ENCODE results near the gene BTBD7. TPM values are rescaled to one million over a fixed set of nuclear protein-coding genes. Genes with fewer than 3 reads are reported as not detected.

Gene BTBD7
- total and polyA plus RNA-seq, 11 donors = 7.2 to 34.0 (median 20.2) TPM

GRCh38 chr14:93302688-93303581 lies 29.9 kb downstream of the BTBD7 start:
- H3K4me3 ChIP-seq = no peak overlapping the region
- H3K36me3 ChIP-seq = no peaks in the 10 kb centered on the region
- peaks cover 0 to 72% (median 37%) of the 10 kb centered on the region in 12 donors for H3K4me1 ChIP-seq
- WGBS, 4 donors = 87 to 91% (median 90%) methylated on average over 12 of the region's 12 CpGs
- H3K27me3 ChIP-seq = no peaks in the 10 kb centered on the region
- no peak overlapping the region for H3K27ac ChIP-seq
- TF ChIP-seq CTCF (IDR thresholded peaks at IDR 0.05) = no peak
- TF ChIP-seq POLR2A (IDR thresholded peaks at IDR 0.05) = no peak
- no peak for ATAC-seq
- no peaks in the 10 kb centered on the region for H3K9me3 ChIP-seq
- DNase-seq = no peak
- intact Hi-C loops (cut with DNase I) = no loop called here

GRCh38 chr14:93301821-93302447 lies 30.9 kb downstream of the BTBD7 start:
- WGBS, 4 donors = 72 to 80% (median 74%) methylated on average over 6 of the region's 6 CpGs
- no peaks in the 10 kb centered on the region for H3K9me3 ChIP-seq
- no peaks in the 10 kb centered on the region for H3K27me3 ChIP-seq
- intact Hi-C loops (cut with DNase I) = no loop called here
- TF ChIP-seq POLR2A (IDR thresholded peaks at IDR 0.05) = no peak
- TF ChIP-seq CTCF (IDR thresholded peaks at IDR 0.05) = no peak
- H3K4me1 ChIP-seq = peaks cover 0 to 66% (median 36%) of the 10 kb centered on the region in 12 donors
- H3K27ac ChIP-seq = peak overlapping the region in 2 of 12 donors; percentile 12 to 26
- H3K4me3 ChIP-seq = no peak overlapping the region
- ATAC-seq = peak in 1 of 4 donors; percentile 22
- DNase-seq = no peak
- no peaks in the 10 kb centered on the region for H3K36me3 ChIP-seq

- Histone ChIP-seq H3K9me3 (no peaks in the 10 kb centered on the region), H3K27ac (no peak overlapping the region), H3K4me1 (peaks cover 0 to 54% (median 30%) of the 10 kb centered on the region in 12 donors), H3K27me3 (no peaks in the 10 kb centered on the region), H3K36me3 (peaks cover 0 to 6% (median 0%) of the 10 kb centered on the region in 9 donors), H3K4me3 (no peak overlapping the region)
- 47 to 62% (median 55%) methylated on average over 6 of the region's 6 CpGs for WGBS, 4 donors
- intact Hi-C loops (cut with DNase I) = no loop called here
- ATAC-seq (no peak), DNase-seq (no peak)
- no peak for TF ChIP-seq CTCF (IDR thresholded peaks at IDR 0.05)
- no peak for TF ChIP-seq POLR2A (IDR thresholded peaks at IDR 0.05)
Observed at GRCh38 chr14:93299866-93300265, 33.0 kb downstream of the BTBD7 start.

- peaks cover 0 to 10% (median 2%) of the 10 kb centered on the region in 9 donors for H3K36me3 ChIP-seq
- WGBS, 4 donors = 72 to 82% (median 78%) methylated on average over 3 of the region's 3 CpGs
- H3K27ac ChIP-seq = no peak overlapping the region
- DNase-seq (no peak), ATAC-seq (no peak)
- H3K9me3 ChIP-seq = no peaks in the 10 kb centered on the region
- TF ChIP-seq CTCF (IDR thresholded peaks at IDR 0.05) (no peak), POLR2A (IDR thresholded peaks at IDR 0.05) (no peak)
- H3K4me1 ChIP-seq = peaks cover 0 to 49% (median 29%) of the 10 kb centered on the region in 12 donors
- H3K27me3 ChIP-seq = no peaks in the 10 kb centered on the region
- H3K4me3 ChIP-seq = no peak overlapping the region
- intact Hi-C loops (cut with DNase I) = no loop called here
Observed at GRCh38 chr14:93299416-93299815, 33.4 kb downstream of the BTBD7 start.
